ENCODE results near the gene TBC1D22A.

- TF ChIP-seq CTCF (IDR thresholded peaks at IDR 0.05) (no peak), EP300 (IDR thresholded peaks at IDR 0.05) (no peak)
Measured at GRCh38 chr22:47110817-47111443, 348.5 kb downstream of the TBC1D22A start.
